PFSK-1 (cell line): ENCODE data around the gene CACNA1C.

Experiments used
- FOXP2 ChIP-seq: optimal IDR thresholded peaks from 2 replicates; pipeline ENCODE3; 2011; ENCODE audit warnings: borderline replicate concordance, control low read depth, inconsistent platforms; ENCODE audit not compliant: insufficient read depth; ENCODE audit errors: extremely low read length, extremely low read depth
- POLR2AphosphoS5 ChIP-seq: IDR thresholded peaks from 2 replicates; pipeline ENCODE4 v1.6.1; 2012; ENCODE audit warnings: low read depth, mild to moderate bottlenecking, control low read depth, low read length, moderate library complexity
- REST ChIP-seq, 2 experiments: IDR thresholded peaks; 2 replicates each; pipeline versions ENCODE4 v1.6.1 to v1.8.0; 2011 to 2012; ENCODE audit warnings: low read depth in 2 of 2, low read length in 2 of 2, control low read depth in 1 of 2, inconsistent platforms in 1 of 2, mild to moderate bottlenecking in 1 of 2, moderate library complexity in 1 of 2; ENCODE audit not compliant: insufficient read depth in 1 of 2
- SIN3A ChIP-seq: IDR thresholded peaks from 2 replicates; pipeline ENCODE4 v1.6.1; 2012; ENCODE audit warnings: mild to moderate bottlenecking, low read length, moderate library complexity, borderline replicate concordance; ENCODE audit not compliant: insufficient read depth
- TAF1 ChIP-seq: IDR thresholded peaks from 2 replicates; pipeline ENCODE4 v1.6.1; 2012; ENCODE audit warnings: low read length, control low read depth, borderline replicate concordance; ENCODE audit not compliant: insufficient read depth

The CACNA1C gene

GRCh38 chr12:2284321-2284813 is 231.6 kb downstream of the CACNA1C start:
- TF ChIP-seq FOXP2: no peak
- TF ChIP-seq TAF1: no peak
- TF ChIP-seq REST (IDR thresholded peaks at IDR 0.05; ENCODE audit: insufficient read depth in 1 of 2, low read depth in 2 of 2, low read length in 2 of 2): no peak
- no peak for TF ChIP-seq POLR2AphosphoS5
- no peak for TF ChIP-seq SIN3A

DNA sequence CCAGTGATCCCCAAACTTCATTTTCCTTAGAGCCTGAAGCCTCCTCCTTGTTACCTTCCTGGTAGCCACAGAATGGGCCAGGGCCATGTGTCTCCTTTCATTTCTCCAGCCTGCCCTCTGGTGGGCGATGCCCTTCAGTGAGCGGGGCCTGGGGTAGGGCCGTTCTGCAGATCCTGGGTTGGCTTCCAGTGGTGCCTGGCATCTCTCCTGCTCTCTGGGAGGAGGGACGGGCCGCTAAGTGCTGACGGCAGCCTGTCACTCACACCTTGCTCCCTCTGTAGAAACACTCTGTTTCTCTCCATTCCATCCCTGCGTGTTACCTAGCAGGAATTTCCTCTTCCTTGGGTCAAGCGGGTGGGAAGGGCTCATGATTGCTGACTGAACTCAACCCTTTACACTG is 232.1 kb downstream of the CACNA1C start:
- peak; percentile 16 for TF ChIP-seq FOXP2
- TF ChIP-seq TAF1: no peak

DNA sequence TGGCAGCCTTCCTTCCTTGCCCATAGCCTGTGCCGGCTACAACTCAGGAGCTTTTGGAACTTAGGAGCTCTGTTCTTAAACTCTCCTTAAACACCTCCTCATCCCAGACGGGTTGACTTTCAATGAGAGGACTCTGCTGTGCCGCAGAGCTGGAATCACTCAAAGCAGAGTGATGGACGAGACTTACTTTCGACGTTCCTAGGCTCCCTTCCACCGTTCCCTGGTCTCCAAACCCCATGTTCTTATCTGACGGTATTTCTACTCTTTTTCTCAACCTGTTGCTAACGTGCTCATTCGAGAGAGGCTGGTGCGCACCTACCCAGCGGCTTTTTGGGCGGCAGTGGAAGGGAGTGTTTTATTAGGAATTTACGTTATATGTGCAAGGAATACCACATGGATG is 232.7 kb downstream of the CACNA1C start:
- no peak for TF ChIP-seq FOXP2
- no peak for TF ChIP-seq REST (IDR thresholded peaks at IDR 0.05; ENCODE audit: insufficient read depth in 1 of 2, low read depth in 2 of 2, low read length in 2 of 2)
- no peak for TF ChIP-seq SIN3A
- TF ChIP-seq POLR2AphosphoS5: no peak
- TF ChIP-seq TAF1: no peak

DNA sequence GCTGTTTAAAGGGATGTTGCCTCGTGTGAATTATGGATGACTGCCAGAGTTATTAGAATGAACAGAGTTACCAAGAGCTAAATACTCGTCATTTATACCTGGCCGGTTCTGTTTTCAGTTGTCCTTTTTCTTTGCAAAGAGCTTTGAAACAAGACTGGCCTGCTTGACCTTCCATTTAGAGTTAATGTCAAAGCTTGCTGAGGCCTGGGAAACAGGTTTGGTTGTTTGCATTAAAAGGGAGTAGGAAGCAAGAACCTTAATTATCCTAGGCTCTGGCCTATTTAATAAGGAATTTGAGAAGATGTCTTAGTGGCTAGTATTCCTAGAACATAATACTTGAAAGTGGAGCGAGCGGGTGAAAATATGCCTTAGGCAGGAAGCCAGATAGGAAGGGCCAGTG is 233.3 kb downstream of the CACNA1C start:
- no peak for TF ChIP-seq REST (IDR thresholded peaks at IDR 0.05; ENCODE audit: insufficient read depth in 1 of 2, low read depth in 2 of 2, low read length in 2 of 2)
- no peak for TF ChIP-seq SIN3A
- TF ChIP-seq FOXP2: no peak
- no peak for TF ChIP-seq POLR2AphosphoS5
- no peak for TF ChIP-seq TAF1

- TF ChIP-seq REST (IDR thresholded peaks at IDR 0.05; ENCODE audit: insufficient read depth in 1 of 2, low read depth in 2 of 2, low read length in 2 of 2): no peak
- no peak for TF ChIP-seq FOXP2
- no peak for TF ChIP-seq POLR2AphosphoS5
- no peak for TF ChIP-seq SIN3A
- no peak for TF ChIP-seq TAF1
Observed at GRCh38 chr12:2286461-2287131, 233.8 kb downstream of the CACNA1C start.
